Suprapubic skin (tissue), 4 donors: ENCODE data around the gene NVL.

Source experiments
- POLR2A ChIP-seq, 2 donors: fragments of 450-650 bp; IDR thresholded peaks; one replicate each; pipeline ENCODE4 v1.6.1; 2017; ENCODE audit warnings: antibody characterized with exemption in 2 of 2, mild to moderate bottlenecking in 2 of 2, moderate library complexity in 2 of 2
- POLR2AphosphoS5 ChIP-seq, 3 donors: sonication (generic); formaldehyde crosslinking; IDR thresholded peaks; one replicate each; pipeline ENCODE4 v1.6.1; 2017; ENCODE audit warnings: antibody characterized with exemption in 3 of 3

- TF ChIP-seq POLR2A (IDR thresholded peaks at IDR 0.05): no peak
- TF ChIP-seq POLR2AphosphoS5 (IDR thresholded peaks at IDR 0.05): no peak
Observed at GRCh38 chr1:224294775-224295174, 35.2 kb downstream of the NVL start.
